ENCODE data around the gene CCNH. TPM values are rescaled to one million over a fixed set of nuclear protein-coding genes. Genes with fewer than 3 reads are reported as not detected.

The CCNH gene
- total and polyA plus RNA-seq, 2 of the 4 experiments (the other 2 are of a cell fraction): 37.4 to 100 TPM

DNA sequence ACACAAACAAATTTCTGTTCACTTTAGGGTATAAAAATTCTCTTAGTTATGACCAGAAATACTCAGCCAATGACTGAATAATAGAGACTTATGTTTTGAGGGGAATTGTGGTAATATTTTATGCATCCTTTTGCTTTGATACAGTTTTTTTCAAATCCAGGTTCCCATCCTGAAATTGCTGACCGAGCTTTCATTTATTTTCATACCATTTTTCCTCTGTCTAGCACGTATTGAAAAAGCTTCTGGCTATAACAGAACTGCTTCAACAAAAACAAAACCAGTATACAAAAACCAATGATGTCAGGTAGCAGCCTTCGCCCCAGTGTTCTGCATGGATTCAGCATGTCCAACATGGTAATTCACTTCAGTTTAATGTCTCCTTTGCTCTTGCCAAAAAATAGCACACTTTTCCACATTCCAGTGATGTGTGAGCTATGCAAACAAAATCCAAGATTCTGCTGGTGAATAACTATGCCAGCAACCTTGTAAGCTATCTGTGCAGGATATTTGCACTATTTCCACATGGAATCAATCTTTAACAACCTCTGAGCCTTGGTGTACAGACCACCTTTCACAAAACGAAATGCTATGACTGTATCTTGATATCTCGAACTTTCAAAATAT, 22.0 kb downstream of the CCNH start:
- in situ Hi-C loops (cut with MboI; ENCODE audit: low sequenced_read_pairs) (no loop called here), intact Hi-C loops (cut with micrococcal nuclease) (loop anchor here (5.0 kb wide), 1 partner anchor 268 kb away; no protein-coding TSS in a partner anchor), dilution Hi-C loops (cut with HindIII; ENCODE audit: low sequenced_read_pairs, unreplicated experiment) (no loop called here)
- peak overlapping the region; percentile 99 for H2BK5ac ChIP-seq (ENCODE audit: low read depth, low read length, poor library complexity, severe bottlenecking)
- peak; percentile 54 for DNase-seq
- H3K4me1 ChIP-seq (ENCODE audit: control insufficient read depth, insufficient read depth, low read length): peaks cover 14% of the 10 kb centered on the region
- H4K91ac ChIP-seq (ENCODE audit: insufficient read depth, low read depth, low read length): no peak overlapping the region
- H2AK5ac ChIP-seq (ENCODE audit: low read depth, low read length): no peak overlapping the region
- H4K8ac ChIP-seq (ENCODE audit: low read depth in 2 of 2, low read length in 2 of 2): no peak overlapping the region
- H3K4me2 ChIP-seq (ENCODE audit: low read depth, low read length): no peak overlapping the region
- H3K27me3 ChIP-seq (ENCODE audit: control insufficient read depth, insufficient read depth, low read length): no peaks in the 10 kb centered on the region
- peaks cover 31% of the 10 kb centered on the region for H3K36me3 ChIP-seq (ENCODE audit: control insufficient read depth, insufficient read depth, low read length)
- peak overlapping the region; percentile 22; the same call in 1 of the 2 replicates for H3K4ac ChIP-seq (ENCODE audit: low read depth, low read length)
- H3K9me3 ChIP-seq (ENCODE audit: control insufficient read depth, insufficient read depth, low read length): no peaks in the 10 kb centered on the region
- no peak overlapping the region for H2AK9ac ChIP-seq (replicated peaks; ENCODE audit: low read depth, low read length, poor library complexity)
- no peak overlapping the region for H3K9ac ChIP-seq (ENCODE audit: low read depth, low read length)
- H3K79me1 ChIP-seq (ENCODE audit: low read depth in 1 of 2, low read length in 2 of 2): peaks cover 17 to 36% of the 10 kb centered on the region in 2 experiments
- peaks cover 6% of the 10 kb centered on the region; the same call in 1 of the 2 replicates for H3K9me1 ChIP-seq (ENCODE audit: insufficient read depth, low read length)
- WGBS, 2 experiments (ENCODE audit: extremely low coverage in 2 of 2, insufficient read length in 1 of 2): 100% methylated on average over 1 of the region's 5 CpGs; no CpG with 5 or more reads in 1 of the 2 experiments
- no peaks in the 10 kb centered on the region for H4K20me1 ChIP-seq (ENCODE audit: insufficient read depth, low read length)
- 0 out of 3 replicates have a peak overlapping the region, but pooled peaks have one; percentile 3 for H2BK15ac ChIP-seq (ENCODE audit: low read depth, low read length)
- ChIA-PET POLR2A (ENCODE audit: unreplicated experiment) (no interaction called here), CTCF (interaction anchor here (0.7 to 1.5 kb wide), 2 partner anchors 11 to 365 kb away, joined by 3 to 4 read pairs; no protein-coding TSS in a partner anchor)
- H2AFZ ChIP-seq (replicated peaks; ENCODE audit: low read length, poor library complexity): no peak overlapping the region
- no peak overlapping the region for H3K27ac ChIP-seq (ENCODE audit: insufficient read depth, low read length)
- no peak overlapping the region for H2BK20ac ChIP-seq (ENCODE audit: low read depth, low read length)
- BruUV-seq (replicated peaks): no TSS peak
- H4K5ac ChIP-seq (ENCODE audit: low read depth, low read length): no peak overlapping the region
- peak; percentile 36 for ATAC-seq (ENCODE audit: low read depth)
- no peak overlapping the region for H3K18ac ChIP-seq (ENCODE audit: low read depth, low read length)
- H3K56ac ChIP-seq (ENCODE audit: extremely low read depth, insufficient read depth, low read length): 0 out of 2 replicates have a peak overlapping the region, but pooled peaks have one; percentile 46
- no peak overlapping the region for H3K4me3 ChIP-seq (ENCODE audit: insufficient read depth, low read depth, low read length)
- no peak for TF ChIP-seq MXI1 (IDR thresholded peaks at IDR 0.05; ENCODE audit: borderline replicate concordance, low read depth, low read length)
- TF ChIP-seq MAFK (IDR thresholded peaks at IDR 0.05; ENCODE audit: low read depth, low read length): peak; percentile 58
- H3K14ac ChIP-seq (replicated peaks; ENCODE audit: low read depth, low read length): 0 out of 2 replicates have a peak overlapping the region, but pooled peaks have one; percentile 11
- H3K23ac ChIP-seq (ENCODE audit: low read depth, low read length): no peak overlapping the region; the same call in 1 of the 2 replicates
- H2BK120ac ChIP-seq (ENCODE audit: low read depth, low read length): 0 out of 2 replicates have a peak overlapping the region, but pooled peaks have one; percentile 2

All from IMR-90 (cell line).